Measurements from ENCODE around the gene FEN1. TPM values are rescaled to one million over a fixed set of nuclear protein-coding genes. Genes with fewer than 3 reads are reported as not detected.

Gene FEN1
- total and polyA plus RNA-seq, 2 of the 13 experiments (the other 11 are each of a cell fraction or from before 2014, with no cell fraction given) = 12.4 to 102 TPM

DNA sequence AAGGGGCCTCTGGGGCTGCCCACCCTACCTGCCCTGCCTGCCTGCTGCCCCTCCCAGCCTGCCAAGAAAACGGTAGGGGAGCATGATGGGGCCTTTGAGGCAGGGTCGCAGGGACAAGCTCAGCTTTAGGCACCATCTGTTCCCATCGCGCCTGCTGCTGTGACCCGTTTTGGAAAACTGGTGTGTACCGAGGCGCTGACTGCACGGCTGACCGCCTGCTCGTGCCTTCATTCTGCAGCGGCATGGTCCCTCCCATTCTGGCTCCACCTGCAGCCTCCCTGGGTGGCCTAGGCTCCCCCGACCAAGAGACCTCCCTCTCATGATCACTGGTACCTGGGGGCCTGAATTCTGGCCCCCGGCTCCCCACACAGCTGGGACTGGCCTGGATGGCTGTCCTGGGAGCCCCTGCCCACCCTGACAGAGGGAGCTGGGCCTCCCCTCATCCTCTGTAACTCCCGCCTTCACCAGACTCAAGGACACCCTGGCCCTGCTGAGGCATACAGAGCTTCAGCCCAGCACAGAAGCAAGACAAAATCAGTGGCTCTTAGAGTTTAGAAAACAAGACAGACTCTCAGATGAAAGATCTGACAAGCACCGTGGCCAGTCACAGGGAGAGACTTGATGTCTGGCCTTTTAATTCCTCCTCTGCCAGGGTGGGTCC lies 46.8 kb upstream of the FEN1 start (continued):
- TF ChIP-seq, protein P1, sequence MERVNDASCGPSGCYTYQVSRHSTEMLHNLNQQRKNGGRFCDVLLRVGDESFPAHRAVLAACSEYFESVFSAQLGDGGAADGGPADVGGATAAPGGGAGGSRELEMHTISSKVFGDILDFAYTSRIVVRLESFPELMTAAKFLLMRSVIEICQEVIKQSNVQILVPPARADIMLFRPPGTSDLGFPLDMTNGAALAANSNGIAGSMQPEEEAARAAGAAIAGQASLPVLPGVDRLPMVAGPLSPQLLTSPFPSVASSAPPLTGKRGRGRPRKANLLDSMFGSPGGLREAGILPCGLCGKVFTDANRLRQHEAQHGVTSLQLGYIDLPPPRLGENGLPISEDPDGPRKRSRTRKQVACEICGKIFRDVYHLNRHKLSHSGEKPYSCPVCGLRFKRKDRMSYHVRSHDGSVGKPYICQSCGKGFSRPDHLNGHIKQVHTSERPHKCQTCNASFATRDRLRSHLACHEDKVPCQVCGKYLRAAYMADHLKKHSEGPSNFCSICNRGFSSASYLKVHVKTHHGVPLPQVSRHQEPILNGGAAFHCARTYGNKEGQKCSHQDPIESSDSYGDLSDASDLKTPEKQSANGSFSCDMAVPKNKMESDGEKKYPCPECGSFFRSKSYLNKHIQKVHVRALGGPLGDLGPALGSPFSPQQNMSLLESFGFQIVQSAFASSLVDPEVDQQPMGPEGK (CRISPR knock-in tag; IDR thresholded peaks at IDR 0.05) = 0 out of 2 replicates have a peak, but pooled peaks have one; percentile 12
- TF ChIP-seq, protein P2, sequence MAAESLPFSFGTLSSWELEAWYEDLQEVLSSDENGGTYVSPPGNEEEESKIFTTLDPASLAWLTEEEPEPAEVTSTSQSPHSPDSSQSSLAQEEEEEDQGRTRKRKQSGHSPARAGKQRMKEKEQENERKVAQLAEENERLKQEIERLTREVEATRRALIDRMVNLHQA (CRISPR knock-in tag; IDR thresholded peaks at IDR 0.05) = no peak
- no peak for TF ChIP-seq KAT7 (CRISPR knock-in tag; IDR thresholded peaks at IDR 0.05; ENCODE audit: borderline replicate concordance)
- TF ChIP-seq, protein P3, sequence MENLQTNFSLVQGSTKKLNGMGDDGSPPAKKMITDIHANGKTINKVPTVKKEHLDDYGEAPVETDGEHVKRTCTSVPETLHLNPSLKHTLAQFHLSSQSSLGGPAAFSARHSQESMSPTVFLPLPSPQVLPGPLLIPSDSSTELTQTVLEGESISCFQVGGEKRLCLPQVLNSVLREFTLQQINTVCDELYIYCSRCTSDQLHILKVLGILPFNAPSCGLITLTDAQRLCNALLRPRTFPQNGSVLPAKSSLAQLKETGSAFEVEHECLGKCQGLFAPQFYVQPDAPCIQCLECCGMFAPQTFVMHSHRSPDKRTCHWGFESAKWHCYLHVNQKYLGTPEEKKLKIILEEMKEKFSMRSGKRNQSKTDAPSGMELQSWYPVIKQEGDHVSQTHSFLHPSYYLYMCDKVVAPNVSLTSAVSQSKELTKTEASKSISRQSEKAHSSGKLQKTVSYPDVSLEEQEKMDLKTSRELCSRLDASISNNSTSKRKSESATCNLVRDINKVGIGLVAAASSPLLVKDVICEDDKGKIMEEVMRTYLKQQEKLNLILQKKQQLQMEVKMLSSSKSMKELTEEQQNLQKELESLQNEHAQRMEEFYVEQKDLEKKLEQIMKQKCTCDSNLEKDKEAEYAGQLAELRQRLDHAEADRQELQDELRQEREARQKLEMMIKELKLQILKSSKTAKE (CRISPR knock-in tag; IDR thresholded peaks at IDR 0.05; ENCODE audit: borderline replicate concordance) = no peak
- TF ChIP-seq, protein P4, sequence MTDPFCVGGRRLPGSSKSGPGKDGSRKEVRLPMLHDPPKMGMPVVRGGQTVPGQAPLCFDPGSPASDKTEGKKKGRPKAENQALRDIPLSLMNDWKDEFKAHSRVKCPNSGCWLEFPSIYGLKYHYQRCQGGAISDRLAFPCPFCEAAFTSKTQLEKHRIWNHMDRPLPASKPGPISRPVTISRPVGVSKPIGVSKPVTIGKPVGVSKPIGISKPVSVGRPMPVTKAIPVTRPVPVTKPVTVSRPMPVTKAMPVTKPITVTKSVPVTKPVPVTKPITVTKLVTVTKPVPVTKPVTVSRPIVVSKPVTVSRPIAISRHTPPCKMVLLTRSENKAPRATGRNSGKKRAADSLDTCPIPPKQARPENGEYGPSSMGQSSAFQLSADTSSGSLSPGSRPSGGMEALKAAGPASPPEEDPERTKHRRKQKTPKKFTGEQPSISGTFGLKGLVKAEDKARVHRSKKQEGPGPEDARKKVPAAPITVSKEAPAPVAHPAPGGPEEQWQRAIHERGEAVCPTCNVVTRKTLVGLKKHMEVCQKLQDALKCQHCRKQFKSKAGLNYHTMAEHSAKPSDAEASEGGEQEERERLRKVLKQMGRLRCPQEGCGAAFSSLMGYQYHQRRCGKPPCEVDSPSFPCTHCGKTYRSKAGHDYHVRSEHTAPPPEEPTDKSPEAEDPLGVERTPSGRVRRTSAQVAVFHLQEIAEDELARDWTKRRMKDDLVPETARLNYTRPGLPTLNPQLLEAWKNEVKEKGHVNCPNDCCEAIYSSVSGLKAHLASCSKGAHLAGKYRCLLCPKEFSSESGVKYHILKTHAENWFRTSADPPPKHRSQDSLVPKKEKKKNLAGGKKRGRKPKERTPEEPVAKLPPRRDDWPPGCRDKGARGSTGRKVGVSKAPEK (CRISPR knock-in tag; IDR thresholded peaks at IDR 0.05; ENCODE audit: borderline replicate concordance) = no peak
- no peak for TF ChIP-seq SAFB2 (CRISPR knock-in tag; IDR thresholded peaks at IDR 0.05; ENCODE audit: borderline replicate concordance, low read depth)
- TF ChIP-seq, protein P5, sequence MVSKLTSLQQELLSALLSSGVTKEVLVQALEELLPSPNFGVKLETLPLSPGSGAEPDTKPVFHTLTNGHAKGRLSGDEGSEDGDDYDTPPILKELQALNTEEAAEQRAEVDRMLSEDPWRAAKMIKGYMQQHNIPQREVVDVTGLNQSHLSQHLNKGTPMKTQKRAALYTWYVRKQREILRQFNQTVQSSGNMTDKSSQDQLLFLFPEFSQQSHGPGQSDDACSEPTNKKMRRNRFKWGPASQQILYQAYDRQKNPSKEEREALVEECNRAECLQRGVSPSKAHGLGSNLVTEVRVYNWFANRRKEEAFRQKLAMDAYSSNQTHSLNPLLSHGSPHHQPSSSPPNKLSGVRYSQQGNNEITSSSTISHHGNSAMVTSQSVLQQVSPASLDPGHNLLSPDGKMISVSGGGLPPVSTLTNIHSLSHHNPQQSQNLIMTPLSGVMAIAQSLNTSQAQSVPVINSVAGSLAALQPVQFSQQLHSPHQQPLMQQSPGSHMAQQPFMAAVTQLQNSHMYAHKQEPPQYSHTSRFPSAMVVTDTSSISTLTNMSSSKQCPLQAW (CRISPR knock-in tag; IDR thresholded peaks at IDR 0.05) = no peak
- no peak for TF ChIP-seq ELF3 (CRISPR knock-in tag; IDR thresholded peaks at IDR 0.05)
